Erythroblast (primary cell): ENCODE measurements around the gene CPSF3.

Experiments used
- DNase-seq, 2 experiments: peaks; one replicate each; lab custom pipeline; 2025; lab: John Stamatoyannopoulos, UW
- GATA1 ChIP-seq: IDR thresholded peaks from 2 replicates; pipeline ENCODE4 v1.6.1; 2011; ENCODE audit warnings: low read depth, mild to moderate bottlenecking, control low read depth, low read length, moderate library complexity
- POLR2A ChIP-seq: IDR thresholded peaks from 2 replicates; pipeline ENCODE4 v1.6.1; 2011; ENCODE audit warnings: mild to moderate bottlenecking, low read length

CPSF3 gene

DNA sequence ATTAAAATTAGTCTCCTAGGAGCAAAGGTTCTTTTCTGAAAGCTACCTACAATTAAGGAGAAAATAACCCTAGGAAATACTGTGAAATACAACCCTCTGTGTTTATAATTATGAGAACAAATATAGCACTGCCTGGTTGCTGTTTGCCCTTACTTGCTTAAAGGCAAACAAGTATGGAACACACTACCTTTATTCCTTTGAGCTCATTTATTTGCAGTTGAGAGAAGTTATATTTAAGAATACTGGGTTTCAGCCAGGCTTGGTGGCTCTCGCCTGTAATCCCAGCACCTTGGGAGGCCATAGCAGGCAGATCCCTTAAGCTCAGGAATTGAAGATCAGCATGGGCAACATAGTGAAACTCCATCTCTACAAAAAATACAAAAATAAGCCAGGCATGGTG, 27.8 kb downstream of the CPSF3 start:
- no peak for TF ChIP-seq POLR2A
- no peak for TF ChIP-seq GATA1
- DNase-seq, result no peak

DNA sequence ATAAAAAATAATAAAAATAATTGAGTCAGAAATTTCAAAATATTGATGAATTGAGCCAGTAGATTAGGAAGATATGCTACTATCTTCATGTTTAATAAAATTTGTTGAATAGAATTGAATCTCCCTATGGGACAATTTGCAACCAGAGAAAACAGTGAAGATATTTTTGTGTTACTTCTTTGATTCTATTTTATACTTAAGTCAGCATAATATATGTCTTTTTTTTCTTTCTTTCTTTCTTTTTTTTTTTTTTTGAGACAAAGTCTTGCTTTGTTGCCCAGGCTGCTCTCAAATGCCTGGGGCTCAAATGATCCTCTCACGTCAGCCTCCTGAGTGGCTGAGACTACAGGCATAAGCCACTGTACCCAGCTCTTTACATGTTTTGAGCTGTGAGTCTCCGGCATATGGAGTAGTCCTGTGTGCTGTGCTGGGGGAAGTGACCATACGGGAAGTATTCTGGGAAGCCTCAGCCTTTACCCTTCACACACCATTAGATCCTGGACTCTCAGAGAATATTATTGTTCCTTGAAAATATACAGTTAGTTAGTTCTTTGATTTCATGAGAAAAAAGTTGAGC, 37.1 kb downstream of the CPSF3 start:
- TF ChIP-seq GATA1, result no peak
- TF ChIP-seq POLR2A, result no peak
- no peak for DNase-seq

DNA sequence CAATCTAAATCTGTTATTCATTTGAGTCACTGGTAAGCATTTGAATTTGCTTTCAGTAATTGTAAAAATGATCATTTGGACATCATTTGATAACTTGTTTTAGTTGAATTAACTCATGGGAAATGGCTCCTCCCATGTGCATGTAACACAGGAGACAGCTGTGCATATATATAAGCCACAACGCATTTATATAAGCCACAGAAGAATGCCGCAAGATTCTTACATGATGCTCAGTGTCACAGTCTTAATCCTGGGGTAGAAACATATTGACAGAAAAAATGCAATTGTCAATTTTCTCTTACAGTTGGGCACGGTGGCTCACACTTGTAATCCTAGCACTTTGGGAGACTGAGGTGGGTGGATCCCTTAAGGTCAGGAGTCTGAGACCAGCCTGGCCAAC, 37.6 kb downstream of the CPSF3 start:
- TF ChIP-seq POLR2A (no peak), GATA1 (no peak)
- no peak for DNase-seq

GRCh38 chr2:9462313-9462712, 38.9 kb downstream of the CPSF3 start:
- no peak for DNase-seq
- TF ChIP-seq GATA1, result no peak
- TF ChIP-seq POLR2A, result no peak

- no peak for DNase-seq
- no peak for TF ChIP-seq GATA1
- no peak for TF ChIP-seq POLR2A
These were observed 39.6 kb downstream of the CPSF3 start for GRCh38 chr2:9462886-9463697.

GRCh38 chr2:9463698-9464034, 40.2 kb downstream of the CPSF3 start:
- no peak for DNase-seq
- no peak for TF ChIP-seq POLR2A
- TF ChIP-seq GATA1, result no peak

DNA sequence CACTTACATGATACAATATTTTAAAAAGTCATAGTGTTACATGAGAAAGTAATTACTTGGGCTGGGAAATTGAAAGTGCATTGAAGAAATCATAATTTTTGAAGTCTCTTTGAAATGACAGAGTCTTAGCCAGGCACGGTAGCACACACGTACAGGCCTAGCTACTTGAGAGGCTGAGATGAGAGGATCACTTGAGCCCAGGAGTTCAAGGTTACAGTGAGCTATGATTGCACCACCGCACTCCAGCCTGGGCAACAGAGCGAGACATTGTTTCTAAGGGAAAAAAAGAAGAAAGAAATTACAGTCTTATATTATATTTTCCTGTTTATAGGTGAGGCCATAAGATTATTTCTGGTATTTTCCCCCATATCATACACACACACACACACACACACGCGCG, 41.7 kb downstream of the CPSF3 start:
- no peak for DNase-seq
- TF ChIP-seq POLR2A, result no peak
- TF ChIP-seq GATA1, result no peak

DNA sequence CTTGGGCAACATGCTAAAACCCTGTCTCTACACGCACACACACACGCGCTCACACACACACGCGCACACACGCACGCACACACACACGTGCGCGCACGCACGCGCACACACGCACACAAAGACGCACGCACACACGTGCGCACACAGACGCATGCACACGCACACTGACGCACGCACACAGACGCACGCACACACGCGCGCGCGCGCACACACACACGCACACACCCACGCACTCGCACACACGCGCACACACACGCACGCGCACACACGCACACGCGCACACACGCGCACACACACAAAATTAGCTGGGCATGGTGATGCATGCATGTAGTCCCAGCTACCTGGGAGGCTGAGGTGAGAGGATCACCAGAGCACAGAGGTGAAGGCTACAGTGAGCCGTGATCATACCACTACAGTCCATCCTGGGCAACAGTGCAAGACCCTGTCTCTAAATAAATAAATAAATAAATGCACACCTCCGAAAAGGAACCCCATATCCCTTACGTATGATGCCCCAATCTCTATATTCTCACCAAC, 42.8 kb downstream of the CPSF3 start:
- DNase-seq, result peak in 1 of 2 experiments; percentile 11
- TF ChIP-seq POLR2A (no peak), GATA1 (no peak)

DNA sequence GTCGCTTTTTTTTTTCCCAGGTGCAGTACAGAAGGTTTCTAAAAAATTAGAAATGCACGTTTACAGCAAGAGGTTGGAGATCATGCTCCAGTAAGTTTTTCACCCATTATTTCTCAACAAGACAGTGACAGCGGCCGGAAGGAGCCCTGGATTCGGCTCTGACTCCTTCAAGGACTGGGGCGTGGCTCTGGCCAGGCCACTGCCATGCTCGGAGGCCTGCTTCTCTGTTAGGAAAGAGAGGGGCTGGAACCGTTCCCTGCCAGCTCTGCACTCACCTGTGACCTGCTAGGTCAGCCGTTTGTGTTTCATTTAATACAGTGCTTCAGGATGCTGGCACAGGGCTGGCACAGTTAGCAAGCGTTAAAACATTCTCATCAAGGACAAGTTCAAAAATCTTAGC, 44.2 kb downstream of the CPSF3 start:
- no peak for DNase-seq
- TF ChIP-seq GATA1, result no peak
- TF ChIP-seq POLR2A, result no peak

DNA sequence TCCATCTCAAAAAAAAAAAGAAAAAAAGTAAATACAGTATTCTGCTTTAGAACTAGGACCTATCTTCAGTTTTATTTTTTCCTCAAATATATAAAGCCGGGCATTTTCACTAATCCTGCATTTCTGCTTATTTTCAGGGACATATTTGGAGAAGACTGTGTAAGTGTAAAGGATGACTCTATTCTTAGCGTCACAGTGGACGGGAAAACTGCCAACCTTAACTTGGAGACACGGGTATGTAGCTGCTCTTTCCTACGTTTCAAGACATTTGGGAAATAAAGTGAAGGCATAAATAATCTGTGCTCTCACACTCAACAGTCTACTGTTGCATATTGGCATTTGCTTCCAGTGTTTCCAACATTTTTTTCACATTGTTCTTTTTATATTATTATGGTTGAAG, 47.8 kb downstream of the CPSF3 start:
- TF ChIP-seq GATA1, result no peak
- no peak for TF ChIP-seq POLR2A
- no peak for DNase-seq

DNA sequence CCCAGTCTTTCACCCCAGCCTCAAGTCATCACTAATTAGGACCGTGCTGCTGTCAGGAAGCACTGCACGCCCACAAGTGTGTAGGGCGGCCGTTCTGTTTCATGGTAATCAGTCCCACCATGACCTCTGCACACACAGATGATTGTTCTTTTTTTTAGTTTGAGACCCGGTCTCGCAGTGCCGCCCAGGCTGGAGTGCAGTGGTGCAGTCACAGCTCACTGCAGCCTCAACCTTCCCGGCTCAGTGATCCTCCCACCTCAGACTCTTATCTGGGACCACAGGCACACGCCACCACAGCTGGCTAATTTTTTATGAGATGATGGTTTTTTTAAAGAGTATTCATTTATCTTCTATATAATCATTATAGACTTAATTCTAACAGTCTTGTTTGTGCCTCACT, 49.1 kb downstream of the CPSF3 start:
- DNase-seq, result peak; percentile 21 to 59
- TF ChIP-seq GATA1, result no peak
- TF ChIP-seq POLR2A, result no peak

- no peak for DNase-seq
- no peak for TF ChIP-seq GATA1
- TF ChIP-seq POLR2A, result no peak
These were observed 50.0 kb downstream of the CPSF3 start for GRCh38 chr2:9473308-9473984.

DNA sequence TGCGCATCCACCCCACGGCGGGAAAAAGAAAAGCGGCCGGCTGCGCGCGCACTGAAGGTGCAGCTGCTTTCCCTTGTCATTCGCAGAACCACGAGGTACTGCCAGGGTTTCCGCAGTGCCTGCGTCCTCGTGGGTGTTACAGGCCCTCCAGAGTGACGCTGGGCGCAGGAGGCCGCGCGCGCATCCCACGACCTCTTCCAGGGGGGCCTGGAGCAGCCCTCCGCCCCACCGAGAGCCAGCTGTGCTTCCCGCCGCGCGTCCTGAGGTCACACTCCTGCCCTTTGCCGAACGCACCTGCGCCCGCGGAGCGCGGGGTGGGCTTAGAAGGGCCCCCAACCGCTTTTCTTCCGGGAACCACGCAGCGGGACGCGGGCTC, 50.5 kb downstream of the CPSF3 start:
- peak in 1 of 2 experiments; percentile 49 for DNase-seq
- TF ChIP-seq GATA1, result no peak
- no peak for TF ChIP-seq POLR2A

GRCh38 chr2:9474361-9475057, 51.1 kb downstream of the CPSF3 start, which contains the start of gene IAH1:
Gene IAH1, plus strand, starts transcription at chr2:9474551. Its CDS starts 16 bp downstream, at chr2:9474567.
- TF ChIP-seq POLR2A (peak; percentile 58), GATA1 (no peak)
- peak; percentile 80 to 81 for DNase-seq
